Lung (tissue), 12 donors: ENCODE results near the gene SLIT1. TPM values are rescaled to one million over a fixed set of nuclear protein-coding genes. Genes with fewer than 3 reads are reported as not detected.

Experiments used
- ATAC-seq: fragments of 200-7000 bp; cut with Tn5 transposase; one replicate; pipeline ENCODE4 v1.9.1; 2020; ENCODE audit warnings: moderate number of reproducible peaks; ENCODE audit not compliant: insufficient read depth, low FRiP score
- DNase-seq, 3 donors: peaks; one replicate each; pipeline ENCODE4 v3.0.0-alpha.2; 2013 to 2017
- H3K27ac ChIP-seq, 2 donors: one replicate each; pipeline ENCODE4 v1.5.1; 2013; ENCODE audit warnings: mild to moderate bottlenecking in 2 of 2, moderate library complexity in 2 of 2, control low read depth in 1 of 2, inconsistent platforms in 1 of 2, low read depth in 1 of 2, low read length in 1 of 2
- H3K27me3 ChIP-seq, 3 donors: one replicate each; pipeline ENCODE4 v1.5.1; 2013; ENCODE audit warnings: low read length in 2 of 3; ENCODE audit not compliant: control insufficient read depth in 3 of 3, insufficient read depth in 3 of 3
- H3K36me3 ChIP-seq, 4 donors: one replicate each; pipeline ENCODE4 v1.5.1; 2013; ENCODE audit warnings: low read length in 4 of 4, mild to moderate bottlenecking in 1 of 4, moderate library complexity in 1 of 4; ENCODE audit not compliant: control insufficient read depth in 4 of 4, insufficient read depth in 4 of 4
- H3K4me1 ChIP-seq, 5 donors: one replicate each; pipeline ENCODE4 v1.5.1; 2013; ENCODE audit warnings: low read length in 5 of 5, mild to moderate bottlenecking in 2 of 5, moderate library complexity in 1 of 5; ENCODE audit not compliant: control insufficient read depth in 5 of 5, insufficient read depth in 5 of 5
- H3K4me3 ChIP-seq: one replicate; pipeline ENCODE4 v1.5.1; 2013; ENCODE audit warnings: mild to moderate bottlenecking, control low read depth, moderate library complexity
- H3K9ac ChIP-seq, 2 donors: one replicate each; pipeline ENCODE4 v1.5.1; 2013; ENCODE audit warnings: low read length in 2 of 2, control low read depth in 1 of 2; ENCODE audit not compliant: insufficient read depth in 1 of 2
- H3K9me3 ChIP-seq, 4 donors: one replicate each; pipeline ENCODE4 v1.5.1; 2013; ENCODE audit warnings: low read length in 3 of 4, mild to moderate bottlenecking in 1 of 4, moderate library complexity in 1 of 4; ENCODE audit not compliant: control insufficient read depth in 4 of 4, insufficient read depth in 3 of 4
- CTCF ChIP-seq: IDR thresholded peaks from 2 replicates; pipeline ENCODE4 v1.5.1; 2012; ENCODE audit warnings: mild to moderate bottlenecking; ENCODE audit errors: control extremely low read depth, extremely low read depth
- WGBS, 2 donors: extraction: QIAGEN DNeasy Blood & Tissue Kit; methylation state at CpG; one replicate each; pipeline ENCODE4 v1.1.7; 2013; 5-methylcytosine and 5-hydroxymethylcytosine counted together
- polyA plus RNA-seq, 2 donors: library from polyadenylated mRNA; stranded (reverse); fragments of 200-250 nt; gene quantifications; one replicate each; pipeline ENCODE4 v1.2.1, GENCODE V29; 2013
- total RNA-seq, 2 donors: library from RNA; depleted of rRNA in 1 of 2; stranded (reverse); fragments of >200 nt in 1 of 2; gene quantifications; one replicate each; pipeline ENCODE4 v1.2.1, GENCODE V29; 2014 to 2021
- donor health status: control.
- donor health status: control.
- donor health status: Bipolar disorder and iron deficiency.
- donor health status: healthy.
- donor health status: DM: yes; HTN: yes; CAD: no.

Gene SLIT1
- total and polyA plus RNA-seq, 4 donors = 0.39 to 5.6 (median 0.57) TPM

DNA sequence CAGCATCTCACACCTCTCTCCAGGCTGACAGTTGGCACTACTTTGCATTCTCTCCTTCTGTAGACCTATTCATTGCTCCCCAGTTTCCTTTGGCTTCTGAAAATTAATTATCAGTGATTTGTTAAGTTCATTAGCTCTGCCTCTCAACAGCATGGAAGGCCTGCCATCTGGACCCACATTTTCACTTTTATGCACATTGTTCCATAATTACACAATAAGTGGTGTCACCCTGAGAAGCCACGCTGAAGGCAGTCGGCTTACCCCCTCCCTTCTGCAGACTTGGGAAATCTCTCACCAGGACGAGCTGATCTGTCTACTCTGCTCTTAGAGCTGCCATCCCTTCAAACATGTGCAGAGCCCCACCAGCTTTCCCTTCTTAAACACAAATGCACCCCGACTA, 64.7 kb downstream of the SLIT1 start:
- ATAC-seq (no peak), DNase-seq (no peak)
- Histone ChIP-seq H3K9ac (no peak overlapping the region), H3K4me3 (no peak overlapping the region), H3K27ac (no peak overlapping the region), H3K4me1 (peaks cover 0 to 2% (median 0%) of the 10 kb centered on the region in 5 donors), H3K9me3 (peaks cover 0 to 3% (median 0%) of the 10 kb centered on the region in 4 donors), H3K27me3 (peaks cover 0 to 3% (median 0%) of the 10 kb centered on the region in 3 donors), H3K36me3 (no peaks in the 10 kb centered on the region)
- 40 to 70% methylated on average over 4 of the region's 4 CpGs for WGBS, 2 donors
- TF ChIP-seq CTCF = no peak

- TF ChIP-seq CTCF = no peak
- WGBS, 2 donors = 85 to 88% methylated on average over 15 of the region's 15 CpGs
- Histone ChIP-seq H3K27me3 (peaks cover 0 to 3% (median 0%) of the 10 kb centered on the region in 3 donors), H3K4me1 (peaks cover 0 to 2% (median 0%) of the 10 kb centered on the region in 5 donors), H3K9me3 (peaks cover 0 to 3% (median 0%) of the 10 kb centered on the region in 4 donors), H3K4me3 (no peak overlapping the region), H3K9ac (no peak overlapping the region), H3K27ac (no peak overlapping the region), H3K36me3 (no peaks in the 10 kb centered on the region)
- no peak for ATAC-seq
- no peak for DNase-seq
Measured at GRCh38 chr10:97120370-97120769, 65.4 kb downstream of the SLIT1 start.

GRCh38 chr10:97119058-97119745, 66.6 kb downstream of the SLIT1 start:
- Histone ChIP-seq H3K4me1 (peaks cover 0 to 6% (median 0%) of the 10 kb centered on the region in 5 donors), H3K27ac (no peak overlapping the region), H3K4me3 (no peak overlapping the region), H3K36me3 (no peaks in the 10 kb centered on the region), H3K27me3 (peaks cover 0 to 3% (median 0%) of the 10 kb centered on the region in 3 donors), H3K9me3 (peaks cover 0 to 3% (median 0%) of the 10 kb centered on the region in 4 donors), H3K9ac (no peak overlapping the region)
- no peak for DNase-seq
- no peak for TF ChIP-seq CTCF
- ATAC-seq = no peak
- 67 to 81% methylated on average over 20 of the region's 20 CpGs for WGBS, 2 donors

- H3K4me1 ChIP-seq = peaks cover 0 to 6% (median 0%) of the 10 kb centered on the region in 5 donors
- ATAC-seq (no peak), DNase-seq (no peak)
- 41 to 59% methylated on average over 3 of the region's 3 CpGs for WGBS, 2 donors
- peaks cover 0 to 2% (median 0%) of the 10 kb centered on the region in 4 donors for H3K9me3 ChIP-seq
- H3K36me3 ChIP-seq = no peaks in the 10 kb centered on the region
- H3K27me3 ChIP-seq = peaks cover 0 to 3% (median 0%) of the 10 kb centered on the region in 3 donors
- no peak overlapping the region for H3K9ac ChIP-seq
- no peak overlapping the region for H3K27ac ChIP-seq
- no peak for TF ChIP-seq CTCF
- no peak overlapping the region for H3K4me3 ChIP-seq
Measured at GRCh38 chr10:97117372-97117771, 68.4 kb downstream of the SLIT1 start.
